Esophagus squamous epithelium (tissue), 4 donors: ENCODE measurements around the gene BEST2.

Experiments
- POLR2A ChIP-seq, 4 donors: fragments of 450-650 bp; IDR thresholded peaks; one replicate each; pipeline ENCODE4 v1.6.1; 2017; ENCODE audit warnings: antibody characterized with exemption in 4 of 4, mild to moderate bottlenecking in 4 of 4, moderate library complexity in 3 of 4
- TF ChIP-seq, protein P1 (sequence below), 6 experiments: fragments of 450-650 bp in 4 of 6; fragments of 200-600 bp in 2 of 6; sonication (generic) in 2 of 6; IDR thresholded peaks; one replicate each; pipeline ENCODE4 v1.5.1; 2016 to 2019; ENCODE audit warnings: antibody characterized with exemption in 6 of 6, mild to moderate bottlenecking in 4 of 6, moderate library complexity in 4 of 6

DNA sequence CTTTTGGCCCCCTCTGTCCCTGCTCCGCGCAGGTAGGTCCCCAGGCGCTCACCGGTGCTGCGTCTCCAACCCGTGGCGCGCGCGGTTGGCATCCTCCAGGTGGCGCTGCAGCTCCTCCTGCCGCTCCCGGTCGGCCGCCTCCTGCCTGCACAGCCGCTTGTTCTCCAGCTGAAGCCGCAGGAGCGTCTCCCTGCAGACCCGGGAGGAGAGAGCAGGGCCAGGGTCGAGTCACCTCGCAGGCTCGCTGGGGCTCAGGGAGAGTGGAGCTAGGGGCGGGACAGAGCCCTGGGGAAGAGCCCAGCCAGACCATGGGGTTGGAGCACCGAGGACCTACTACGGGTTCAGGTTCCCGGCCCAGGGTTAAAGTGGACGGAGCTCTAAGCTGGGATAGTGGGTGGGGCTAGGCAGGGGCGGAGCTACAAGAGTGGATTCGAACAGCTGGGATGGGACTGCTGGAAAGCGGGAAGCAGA, 14.5 kb downstream of the BEST2 start:
- TF ChIP-seq, protein P1, sequence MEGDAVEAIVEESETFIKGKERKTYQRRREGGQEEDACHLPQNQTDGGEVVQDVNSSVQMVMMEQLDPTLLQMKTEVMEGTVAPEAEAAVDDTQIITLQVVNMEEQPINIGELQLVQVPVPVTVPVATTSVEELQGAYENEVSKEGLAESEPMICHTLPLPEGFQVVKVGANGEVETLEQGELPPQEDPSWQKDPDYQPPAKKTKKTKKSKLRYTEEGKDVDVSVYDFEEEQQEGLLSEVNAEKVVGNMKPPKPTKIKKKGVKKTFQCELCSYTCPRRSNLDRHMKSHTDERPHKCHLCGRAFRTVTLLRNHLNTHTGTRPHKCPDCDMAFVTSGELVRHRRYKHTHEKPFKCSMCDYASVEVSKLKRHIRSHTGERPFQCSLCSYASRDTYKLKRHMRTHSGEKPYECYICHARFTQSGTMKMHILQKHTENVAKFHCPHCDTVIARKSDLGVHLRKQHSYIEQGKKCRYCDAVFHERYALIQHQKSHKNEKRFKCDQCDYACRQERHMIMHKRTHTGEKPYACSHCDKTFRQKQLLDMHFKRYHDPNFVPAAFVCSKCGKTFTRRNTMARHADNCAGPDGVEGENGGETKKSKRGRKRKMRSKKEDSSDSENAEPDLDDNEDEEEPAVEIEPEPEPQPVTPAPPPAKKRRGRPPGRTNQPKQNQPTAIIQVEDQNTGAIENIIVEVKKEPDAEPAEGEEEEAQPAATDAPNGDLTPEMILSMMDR (IDR thresholded peaks at IDR 0.05) = peak; percentile 75 to 98 (median 92)
- TF ChIP-seq POLR2A (IDR thresholded peaks at IDR 0.05) = no peak
